Fibroblast of pulmonary artery (primary cell): ENCODE data around the gene STX16.

Experiments used
- DNase-seq: peaks from one replicate; pipeline ENCODE4 v3.0.0-alpha.2; 2010; ENCODE audit warnings: low read depth
- H3K4me3 ChIP-seq: replicated peaks from 2 replicates; pipeline ENCODE4 v1.5.1; 2011; ENCODE audit warnings: low read depth, mild to moderate bottlenecking, control low read depth, low read length, moderate library complexity
- CTCF ChIP-seq: IDR thresholded peaks from 2 replicates; pipeline ENCODE4 v1.5.1; 2011; ENCODE audit warnings: mild to moderate bottlenecking, control low read depth, low read length, inconsistent platforms; ENCODE audit errors: missing control alignments

STX16 gene, protein sequence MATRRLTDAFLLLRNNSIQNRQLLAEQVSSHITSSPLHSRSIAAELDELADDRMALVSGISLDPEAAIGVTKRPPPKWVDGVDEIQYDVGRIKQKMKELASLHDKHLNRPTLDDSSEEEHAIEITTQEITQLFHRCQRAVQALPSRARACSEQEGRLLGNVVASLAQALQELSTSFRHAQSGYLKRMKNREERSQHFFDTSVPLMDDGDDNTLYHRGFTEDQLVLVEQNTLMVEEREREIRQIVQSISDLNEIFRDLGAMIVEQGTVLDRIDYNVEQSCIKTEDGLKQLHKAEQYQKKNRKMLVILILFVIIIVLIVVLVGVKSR

GRCh38 chr20:58650776-58651558 lies at the start of gene STX16:
STX16 (plus strand) TSS chr20:58651283; CDS start chr20:58652007, 724 bp downstream.
- H3K4me3 ChIP-seq, result peak within 1 kb of the TSS; percentile 97
- TF ChIP-seq CTCF, result peak; percentile 35

GRCh38 chr20:58602124-58602523 lies 49.0 kb upstream of the STX16 start:
- H3K4me3 ChIP-seq, result no peak overlapping the region
- no peak for DNase-seq
- TF ChIP-seq CTCF, result no peak

More at GRCh38 chr20:58650776-58651558, at the start of gene STX16:
- peak; percentile 94 for DNase-seq

- no peak overlapping the region for H3K4me3 ChIP-seq
- DNase-seq, result peak; percentile 38
- TF ChIP-seq CTCF, result no peak
Measured at GRCh38 chr20:58603721-58604120, 47.4 kb upstream of the STX16 start.

GRCh38 chr20:58604128-58604881 lies 46.8 kb upstream of the STX16 start:
- H3K4me3 ChIP-seq, result no peak overlapping the region
- TF ChIP-seq CTCF, result no peak
- no peak for DNase-seq

GRCh38 chr20:58605292-58606065 lies 45.6 kb upstream of the STX16 start:
- H3K4me3 ChIP-seq, result no peak overlapping the region
- no peak for TF ChIP-seq CTCF

GRCh38 chr20:58606184-58606583 lies 44.9 kb upstream of the STX16 start:
- no peak for DNase-seq
- H3K4me3 ChIP-seq, result no peak overlapping the region
- TF ChIP-seq CTCF, result no peak

More at GRCh38 chr20:58605292-58606065, 45.6 kb upstream of the STX16 start:
- DNase-seq, result no peak
